Adrenal gland (tissue), 12 donors: ENCODE measurements around the gene LCN15. TPM values are rescaled to one million over a fixed set of nuclear protein-coding genes. Genes with fewer than 3 reads are reported as not detected.
"Not testable (repeated sequence)": the region's sequence is repeated elsewhere in the genome, so short reads cannot be mapped to it uniquely, and the experiment has no call there.

ENCODE experiments used
- DNase-seq, 7 donors: peaks; one replicate each; pipeline ENCODE4 v3.0.0-alpha.2; 2019 to 2020
- H3K27ac ChIP-seq, 5 donors: fragments of 200-600 bp; sonication (generic) in 4 of 5; 1 replicate in 3 of 5; 2 replicates in 2 of 5; pipeline versions ENCODE4 v1.5.1 to v1.8.0; 2016 to 2020; ENCODE audit warnings: mild to moderate bottlenecking in 1 of 5
- H3K27me3 ChIP-seq: fragments of 200-600 bp; 2 replicates; pipeline ENCODE4 v1.8.0; 2021
- H3K36me3 ChIP-seq, 2 donors: fragments of 200-600 bp; replicated peaks in 1 of 2; 1 replicate in 1 of 2; 2 replicates in 1 of 2; pipeline versions ENCODE4 v1.5.1 to v1.8.0; 2018 to 2022
- H3K4me1 ChIP-seq, 2 donors: fragments of 200-600 bp; replicated peaks in 1 of 2; 1 replicate in 1 of 2; 2 replicates in 1 of 2; pipeline versions ENCODE4 v1.5.1 to v1.8.0; 2018 to 2021
- H3K4me3 ChIP-seq, 4 donors: fragments of 200-600 bp; sonication (generic) in 3 of 4; one replicate each; pipeline ENCODE4 v1.5.1; 2016 to 2018
- H3K9me3 ChIP-seq, 3 donors: fragments of 200-600 bp; sonication (generic) in 1 of 3; replicated peaks in 1 of 3; 1 replicate in 2 of 3; 2 replicates in 1 of 3; pipeline versions ENCODE4 v1.5.1 to v1.8.0; 2016 to 2021
- CTCF ChIP-seq, 6 experiments: fragments of 450-650 bp in 4 of 6; fragments of 200-600 bp in 2 of 6; sonication (generic) in 1 of 6; IDR thresholded peaks; 1 replicate in 5 of 6; 2 replicates in 1 of 6; pipeline versions ENCODE4 v1.5.1 to v1.8.0; 2016 to 2021; ENCODE audit warnings: antibody characterized with exemption in 6 of 6, mild to moderate bottlenecking in 2 of 6, moderate library complexity in 1 of 6
- POLR2A ChIP-seq, 2 donors: fragments of 450-650 bp; IDR thresholded peaks; one replicate each; pipeline ENCODE4 v1.6.1; 2017; ENCODE audit warnings: antibody characterized with exemption in 2 of 2, mild to moderate bottlenecking in 2 of 2, moderate library complexity in 1 of 2
- WGBS, 4 donors: extraction: QIAGEN DNeasy Blood & Tissue Kit in 2 of 4; methylation state at CpG; one replicate each; pipeline versions ENCODE4 v1.1.5 to v1.1.7; 2013 to 2017; 5-methylcytosine and 5-hydroxymethylcytosine counted together
- intact Hi-C, 2 donors: fragments of 100-400 bp; cut with DNase I; formaldehyde crosslinking; loops; one replicate each; pipeline versions ENCODE4 v1.14.1 to v1.15.0; 2022 to 2023
- polyA plus RNA-seq, 3 donors: library from polyadenylated mRNA; stranded (reverse); fragments of 200-250 nt in 2 of 3; fragments of 350-450 nt in 1 of 3; fragmentation: Illumina TruSeq in 1 of 3; extraction: RNeasy Lipid Tissue Mini Kit (QIAGEN cat#74804) in 1 of 3; gene quantifications; one replicate each; pipeline ENCODE4 v1.2.3, GENCODE V29; 2013 to 2014
- total RNA-seq, 9 donors: library from RNA; depleted of rRNA in 4 of 9; stranded (reverse); fragments of >200 nt in 4 of 9; fragments of 120-200 nt in 1 of 9; fragmentation: NEBNext Ultra II Directional in 1 of 9; extraction: Animal tissue kit (Norgen Biotek cat#: 25700) in 1 of 9; gene quantifications; one replicate each; pipeline versions ENCODE4 v1.1.0 to v1.2.4, GENCODE V29; 2013 to 2023
- donor health status: healthy with polysubstance abuse.
- donor health status: Bipolar disorder and iron deficiency.
- donor health status: DM: yes; HTN: yes; CAD: no.
- donor health status: DM: no; HTN: no; CAD: no.
- donor health status: DM: no; HTN: no; CAD: no.
- donor health status: DM: yes; HTN: yes; CAD: no.

Gene LCN15
- total and polyA plus RNA-seq, 12 donors: not detected

DNA sequence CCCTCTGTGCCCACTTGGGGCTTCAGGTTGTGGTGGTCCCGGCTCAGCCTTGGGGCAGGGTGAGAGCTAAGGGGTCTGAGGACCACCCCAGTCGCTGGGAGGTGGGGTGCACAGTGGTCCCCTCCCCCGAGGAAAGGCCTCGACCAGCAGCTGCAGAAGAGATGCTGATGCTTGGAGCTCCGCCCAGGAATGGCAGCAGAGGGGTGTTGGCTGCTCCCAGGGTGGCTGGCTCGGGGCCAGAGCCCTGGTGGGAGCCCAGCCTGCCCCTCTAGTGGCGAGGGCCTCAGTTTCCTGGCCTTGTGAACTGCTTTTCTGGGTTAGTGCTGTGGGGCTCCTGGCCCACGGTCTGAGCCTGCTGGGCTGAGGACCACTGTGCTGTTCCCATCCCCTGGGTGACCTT is 50.8 kb downstream of the LCN15 start:
- intact Hi-C loops: no loop called here
- Histone ChIP-seq H3K36me3 (no peaks in the 10 kb centered on the region), H3K4me3 (no peak overlapping the region), H3K9me3 (no peaks in the 10 kb centered on the region), H3K27me3 (peaks cover 19% of the 10 kb centered on the region), H3K27ac (no peak overlapping the region), H3K4me1 (peaks cover 0 to 4% of the 10 kb centered on the region in 2 donors)
- peak in 1 of 7 donors; percentile 31 for DNase-seq
- TF ChIP-seq POLR2A (IDR thresholded peaks at IDR 0.05) (no peak), CTCF (IDR thresholded peaks at IDR 0.05) (no peak)
- 51 to 62% (median 55%) methylated on average over 2 to 8 of the region's 8 CpGs; no CpG with 5 or more reads in 1 of the 4 donors for WGBS, 4 donors

DNA sequence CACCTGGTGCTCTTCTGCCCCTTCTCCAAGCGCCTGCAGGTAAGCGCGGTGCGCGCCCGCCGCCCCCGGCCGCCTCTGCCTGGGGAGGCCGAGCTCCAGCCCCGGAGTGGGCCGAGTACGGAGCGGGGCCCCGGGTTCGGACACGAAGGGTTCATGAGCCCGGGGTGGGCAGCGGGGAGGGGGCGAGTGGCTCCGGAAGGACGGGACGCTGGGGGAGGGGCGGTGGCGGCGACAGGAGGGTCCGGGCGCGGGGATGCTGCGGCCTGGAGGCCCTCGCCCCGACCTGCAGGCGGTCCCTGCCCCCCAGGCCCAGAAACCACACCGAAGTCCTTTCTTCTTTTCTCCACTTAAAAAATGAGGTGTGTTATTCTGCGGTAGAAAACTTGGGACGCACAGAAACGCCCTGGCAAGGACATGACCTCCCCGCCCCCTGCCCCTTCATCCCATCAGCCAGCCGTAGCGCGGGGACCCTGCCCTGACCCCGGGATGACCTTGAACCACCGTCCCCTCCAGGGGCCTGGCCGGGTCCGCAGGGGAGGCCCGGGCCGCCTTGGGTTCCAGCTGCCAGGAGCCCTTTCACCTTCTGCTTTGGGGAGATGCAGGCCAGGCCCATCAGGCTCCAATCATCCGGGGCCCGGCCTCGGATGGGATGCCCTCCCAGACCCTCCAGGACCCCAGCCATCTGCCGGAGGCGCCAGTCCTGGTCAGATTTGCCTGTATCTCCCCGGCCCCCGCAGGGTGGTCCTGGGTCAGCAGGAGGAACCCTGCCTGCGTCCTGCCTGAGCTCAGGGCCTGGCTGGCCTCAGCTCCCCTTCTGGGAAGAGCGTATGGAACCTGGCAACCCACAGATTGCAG is 51.4 kb downstream of the LCN15 start:
- no peak for TF ChIP-seq POLR2A (IDR thresholded peaks at IDR 0.05)
- no peak for TF ChIP-seq CTCF (IDR thresholded peaks at IDR 0.05)
- DNase-seq: peak in 1 of 7 donors; percentile 28
- H3K4me3 ChIP-seq: peak overlapping the region in 1 of 4 donors; percentile 50
- peaks cover 19% of the 10 kb centered on the region for H3K27me3 ChIP-seq
- WGBS, 4 donors: 9 to 27% (median 10%) methylated on average over 6 to 56 of the region's 56 CpGs
- H3K9me3 ChIP-seq: no peaks in the 10 kb centered on the region
- intact Hi-C loops: no loop called here
- peaks cover 0 to 4% of the 10 kb centered on the region in 2 donors for H3K4me1 ChIP-seq
- H3K36me3 ChIP-seq: no peaks in the 10 kb centered on the region
- H3K27ac ChIP-seq: no peak overlapping the region

DNA sequence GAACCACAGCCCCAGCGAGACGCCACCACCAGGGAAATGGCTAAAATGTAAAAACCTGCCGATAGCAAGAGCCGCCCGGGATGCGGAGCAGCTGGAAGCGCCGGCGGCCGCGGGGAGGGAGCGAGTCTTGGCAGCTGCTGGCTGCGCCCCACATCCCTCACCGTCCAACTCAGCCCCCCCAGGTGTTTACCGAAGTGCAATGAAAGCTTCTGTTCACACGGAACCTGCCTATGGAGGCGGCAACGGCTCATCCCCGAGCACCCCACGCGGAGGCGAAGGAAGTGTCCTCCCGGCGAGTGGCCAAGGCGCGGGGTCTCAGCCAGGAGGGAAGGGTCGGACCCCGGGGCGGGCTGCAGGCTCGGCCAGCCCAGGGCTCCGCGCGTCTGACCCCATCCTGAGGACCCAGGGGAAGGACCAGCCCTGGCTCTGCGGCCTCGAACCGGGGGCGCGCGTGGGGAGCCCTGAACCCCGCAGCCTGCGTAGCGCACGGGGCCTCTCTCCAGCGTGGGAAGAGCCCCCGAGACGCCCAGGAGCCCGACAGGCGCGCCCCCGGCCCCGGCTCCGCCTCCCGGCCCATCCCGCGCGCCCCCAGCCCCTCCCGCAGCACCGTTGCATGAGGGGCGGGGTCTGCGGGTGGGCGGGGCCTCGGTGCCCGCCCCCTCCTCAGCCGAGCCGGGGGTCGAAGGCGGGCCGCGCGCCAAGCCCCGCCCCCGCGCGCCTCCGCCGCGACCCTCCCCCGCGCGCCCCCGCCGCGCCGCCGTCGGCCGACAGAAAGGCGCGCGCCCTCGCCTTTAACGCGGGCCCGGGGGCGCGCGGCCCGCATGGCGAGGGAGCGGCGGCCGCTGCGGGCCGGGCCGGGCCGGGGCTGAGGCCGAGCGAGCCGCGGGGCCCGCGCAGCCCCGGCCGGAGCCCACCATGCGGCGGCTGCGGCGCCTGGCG is 52.3 kb downstream of the LCN15 start, which contains the start of gene DIPK1B:
DIPK1B (plus strand) TSS at position 822 of the 939 bp plus-strand sequence; CDS start at position 916, 94 bp downstream.
- WGBS, 4 donors: 3 to 5% (median 3%) methylated on average over 22 to 118 of the region's 119 CpGs
- TF ChIP-seq POLR2A (IDR thresholded peaks at IDR 0.05) (no peak), CTCF (IDR thresholded peaks at IDR 0.05) (no peak)
- Histone ChIP-seq H3K27ac (no peak within 1 kb of the TSS), H3K4me3 (peak within 1 kb of the TSS in 1 of 4 donors; percentile 50), H3K27me3 (peaks cover 19% of the 10 kb centered on the region), H3K9me3 (no peaks in the 10 kb centered on the region), H3K4me1 (peaks cover 0 to 4% of the 10 kb centered on the region in 2 donors), H3K36me3 (no peaks in the 10 kb centered on the region)
- intact Hi-C loops: no loop called here
- peak in 1 of 7 donors; percentile 32 for DNase-seq

DNA sequence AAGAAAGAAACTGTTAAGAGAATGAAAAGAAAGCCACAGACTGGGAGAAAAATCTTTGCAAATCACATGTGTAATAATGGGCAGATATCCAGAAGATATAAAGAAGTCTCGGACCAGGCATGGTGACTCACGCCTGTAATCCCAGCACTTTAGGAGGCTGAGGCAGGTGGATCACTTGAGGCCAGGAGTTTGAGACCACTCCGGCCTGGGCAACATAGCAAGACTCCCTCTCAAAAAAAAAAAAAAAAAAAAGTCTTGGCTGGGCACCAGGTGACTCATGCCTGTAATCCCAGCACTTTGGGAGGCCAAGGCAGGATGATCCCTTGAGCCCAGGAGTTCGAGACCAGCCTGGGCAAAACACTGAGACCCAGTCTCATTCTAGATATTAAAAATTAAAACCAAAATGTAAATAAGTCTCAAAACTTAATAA is 53.1 kb downstream of the LCN15 start:
- H3K9me3 ChIP-seq, H3K36me3 ChIP-seq, H3K4me3 ChIP-seq, H3K27ac ChIP-seq, intact Hi-C loops, H3K4me1 ChIP-seq: not testable (repeated sequence)
- WGBS, 4 donors: 27 to 39% (median 34%) methylated on average over 4 of the region's 4 CpGs
- DNase-seq: peak in 1 of 7 donors; percentile 54
- peaks cover 19% of the 10 kb centered on the region for H3K27me3 ChIP-seq
